ENCODE results near the gene GMNN.
"Not testable (repeated sequence)": the region's sequence is repeated elsewhere in the genome, so short reads cannot be mapped to it uniquely, and the experiment has no call there.

Gene GMNN

GRCh38 chr6:24760210-24760609 is 14.5 kb upstream of the GMNN start:
- DNase-seq, result no peak

- no peak for DNase-seq
Observed at GRCh38 chr6:24761193-24761835, 13.4 kb upstream of the GMNN start.

GRCh38 chr6:24761851-24762250 is 12.9 kb upstream of the GMNN start:
- no peak for DNase-seq

GRCh38 chr6:24763578-24763977 is 11.2 kb upstream of the GMNN start:
- no peak for DNase-seq

DNA sequence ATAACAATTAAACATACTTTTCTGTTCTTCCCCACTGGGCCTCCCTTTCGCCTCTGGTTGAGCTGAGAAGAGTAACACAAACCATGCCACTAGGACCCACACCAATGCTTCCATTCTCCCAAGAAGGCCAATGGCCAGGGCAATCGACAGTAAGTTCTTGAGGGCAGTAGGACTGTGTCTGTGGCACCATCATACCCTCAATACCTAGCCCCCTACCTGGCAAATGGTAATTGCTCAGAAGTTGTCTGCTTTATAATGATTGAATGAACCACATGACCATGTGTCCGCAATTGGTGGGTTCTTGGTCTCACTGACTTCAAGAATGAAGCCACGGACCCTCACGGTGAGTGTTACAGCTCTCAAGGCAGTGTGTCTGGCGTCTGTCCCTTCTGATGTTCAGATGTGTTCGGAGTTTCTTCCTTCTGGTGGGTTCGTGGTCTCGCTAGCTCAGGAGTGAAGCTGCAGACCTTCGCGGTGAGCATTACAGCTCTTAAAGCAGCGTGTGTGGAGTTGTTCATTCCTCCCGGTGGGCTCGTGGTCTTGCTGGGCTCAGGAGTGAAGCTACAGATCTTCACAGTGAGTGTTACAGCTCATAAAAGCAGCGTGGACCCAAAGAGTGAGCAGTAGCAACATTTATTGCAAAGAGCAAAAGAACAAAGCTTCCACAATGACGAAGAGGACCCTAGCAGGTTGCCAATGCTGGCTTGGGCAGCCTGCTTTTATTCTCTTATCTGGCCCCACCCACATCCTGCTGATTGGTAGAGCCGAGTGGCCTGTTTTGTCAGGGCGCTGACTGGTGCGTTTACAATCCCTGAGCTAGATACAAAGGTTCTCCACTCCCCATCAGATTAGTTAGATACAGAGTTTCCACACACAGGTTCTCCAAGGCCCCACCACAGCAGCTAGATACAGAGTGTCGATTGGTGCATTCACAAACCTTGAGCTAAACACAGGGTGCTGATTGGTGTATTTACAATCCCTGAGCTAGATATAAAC is 9.6 kb upstream of the GMNN start:
- DNase-seq, result not testable (repeated sequence)

DNA sequence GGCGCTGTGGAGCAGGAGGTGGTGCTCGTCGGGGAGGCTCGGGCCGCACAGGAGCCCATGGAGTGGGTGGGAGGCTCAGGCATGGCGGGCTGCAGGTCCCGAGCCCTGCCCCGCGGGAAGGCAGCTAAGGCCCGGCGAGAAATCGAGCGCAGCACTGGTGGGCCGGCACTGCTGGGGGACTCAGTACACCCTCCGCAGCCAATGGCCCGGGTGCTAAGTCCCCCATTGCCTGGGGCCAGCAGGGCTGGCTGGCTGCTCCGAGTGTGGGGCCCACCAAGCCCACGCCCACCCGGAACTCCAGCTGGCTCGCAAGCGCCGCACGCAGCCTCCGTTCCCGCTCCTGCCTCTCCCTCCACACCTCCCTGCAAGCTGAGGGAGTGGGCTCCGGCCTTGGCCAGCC is 8.8 kb upstream of the GMNN start:
- DNase-seq, result not testable (repeated sequence)

DNA sequence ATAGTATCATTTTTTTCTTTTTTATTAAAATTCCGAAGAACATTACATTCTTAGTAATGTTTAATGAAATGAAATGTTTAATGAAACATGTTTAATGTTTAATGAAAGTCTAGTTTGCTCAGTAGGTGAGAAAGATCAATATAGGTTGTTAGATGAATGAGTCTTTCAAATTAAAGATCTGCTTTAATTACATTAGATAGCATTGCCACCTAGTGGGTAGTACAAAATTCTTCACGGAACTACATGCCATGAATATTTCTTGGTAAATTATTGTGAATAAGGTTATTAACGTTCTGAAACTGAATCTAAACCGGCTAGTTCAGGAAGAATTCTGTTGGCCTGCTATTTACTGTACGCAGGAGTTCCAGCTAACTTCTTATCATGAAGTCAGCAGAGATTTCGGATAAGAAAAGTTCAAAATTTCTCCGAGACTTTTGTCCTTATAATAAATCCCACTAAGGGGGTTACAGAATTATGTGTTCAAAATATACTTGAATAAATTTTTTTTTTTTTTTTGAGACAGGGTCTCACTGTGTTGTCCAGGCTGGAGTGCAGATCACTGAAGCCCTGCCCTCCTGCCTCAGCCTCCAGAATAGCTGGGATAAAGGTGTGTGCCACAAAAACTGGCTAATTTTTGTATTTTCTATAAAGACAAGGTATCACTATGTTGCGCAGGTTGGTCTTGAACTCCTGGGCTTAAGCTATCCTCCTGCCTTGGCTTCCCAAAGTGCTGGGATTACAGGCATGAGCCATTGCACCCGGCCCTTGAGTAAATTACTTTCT is 7.9 kb upstream of the GMNN start:
- DNase-seq, result no peak

GRCh38 chr6:24768361-24768760 is 6.4 kb upstream of the GMNN start:
- no peak for DNase-seq

- DNase-seq, result no peak
Observed at GRCh38 chr6:24775520-24776058, 852 bp downstream of the GMNN start.

DNA sequence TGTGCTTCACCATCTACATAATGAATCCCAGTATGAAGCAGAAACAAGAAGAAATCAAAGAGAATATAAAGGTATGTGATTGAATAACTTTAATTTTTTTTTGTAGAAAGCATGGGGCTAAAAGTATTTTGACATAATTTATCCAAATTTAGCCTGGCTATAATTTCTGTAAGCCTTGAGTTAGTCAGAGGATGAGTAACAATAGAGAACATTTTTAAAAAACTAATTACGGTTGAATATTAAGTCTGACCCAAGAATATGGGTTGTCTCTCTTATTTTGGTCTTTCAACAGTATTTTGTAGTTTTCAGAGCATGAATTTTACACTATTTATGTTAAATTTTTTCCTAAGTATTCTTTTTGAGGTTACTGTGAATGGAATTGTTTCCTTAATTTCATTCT is 2.5 kb downstream of the GMNN start:
- DNase-seq, result no peak

- no peak for DNase-seq
Observed at GRCh38 chr6:24778121-24778520, 3.4 kb downstream of the GMNN start.

GRCh38 chr6:24778878-24779277 is 4.1 kb downstream of the GMNN start:
- no peak for DNase-seq

GRCh38 chr6:24779416-24780016 is 4.8 kb downstream of the GMNN start:
- DNase-seq, result no peak

DNA sequence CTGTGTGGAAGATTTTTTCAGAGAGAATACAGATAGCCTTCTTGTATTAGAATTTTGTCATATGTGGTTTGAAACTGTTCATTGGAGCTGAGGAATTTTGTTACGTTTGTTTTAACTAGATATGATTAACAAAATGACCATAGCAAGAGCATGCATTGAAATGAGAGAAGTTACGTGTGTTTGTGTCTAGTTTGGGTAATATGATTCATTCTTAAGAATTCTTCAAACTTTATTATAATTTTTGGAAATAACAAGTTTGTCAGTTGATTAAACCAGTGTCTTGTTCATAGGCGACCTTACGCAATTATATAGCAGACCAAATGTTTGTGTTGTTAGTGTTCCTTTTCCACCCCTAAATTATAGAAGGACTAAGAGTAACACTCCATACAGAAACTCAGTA is 5.5 kb downstream of the GMNN start:
- DNase-seq, result no peak

- DNase-seq, result no peak
Observed at GRCh38 chr6:24788031-24788665, 13.4 kb downstream of the GMNN start.

DNA sequence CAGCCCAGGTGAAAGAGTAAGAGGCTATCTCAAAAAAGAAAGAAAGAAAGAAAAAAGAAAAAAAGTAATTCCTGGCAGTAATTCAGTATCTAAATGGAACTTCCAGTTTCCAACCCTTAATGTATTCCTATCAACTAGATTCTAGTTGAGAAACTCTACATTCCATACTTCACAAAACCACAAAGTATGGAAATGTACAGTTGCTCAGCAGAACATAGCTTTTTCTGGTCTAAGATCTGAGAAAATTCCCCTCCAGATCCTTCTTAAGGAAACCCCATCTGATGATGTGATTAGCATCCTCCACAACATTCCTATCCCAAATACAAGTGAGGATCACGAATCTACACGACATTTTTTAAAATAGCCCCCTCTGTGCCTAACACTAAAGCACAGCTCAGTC is 20.4 kb downstream of the GMNN start:
- DNase-seq, result no peak

DNA sequence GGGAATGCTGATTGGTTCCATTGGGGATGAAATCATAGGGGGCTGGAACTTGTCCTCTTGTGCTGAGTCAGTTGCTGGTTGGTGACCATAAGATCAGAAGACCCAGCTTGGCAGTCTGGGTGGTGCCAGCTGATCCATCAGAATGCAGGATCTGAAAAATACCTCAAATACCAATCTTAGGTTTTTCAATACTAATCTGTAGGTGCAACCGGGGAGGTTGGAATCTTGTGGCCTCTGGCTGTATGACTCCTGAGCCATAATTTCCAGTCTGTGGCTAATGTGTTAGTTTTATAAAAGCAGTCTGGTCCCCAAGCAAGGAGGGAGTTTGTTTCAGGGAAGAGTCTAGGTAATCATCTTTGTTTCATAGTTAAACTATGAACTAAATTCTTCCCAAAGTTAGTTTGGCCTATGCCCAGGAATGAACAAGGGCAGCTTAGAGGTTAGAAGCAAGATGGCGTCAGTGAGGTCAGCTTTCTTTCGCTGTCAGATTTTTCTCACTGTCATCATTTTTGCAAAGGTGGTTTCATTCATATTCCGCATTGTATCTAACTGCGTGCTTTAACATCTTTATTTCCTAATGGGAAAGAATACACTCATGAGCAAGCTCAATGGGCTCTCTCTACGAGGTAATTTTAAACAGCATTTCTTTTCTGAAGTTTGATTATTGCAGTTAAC is 22.0 kb downstream of the GMNN start:
- no peak for DNase-seq

GRCh38 chr6:24797596-24798216 is 23.0 kb downstream of the GMNN start:
- DNase-seq, result no peak

- no peak for DNase-seq
Observed at GRCh38 chr6:24798740-24799540, 24.2 kb downstream of the GMNN start, which contains the start of gene ARMH2. Gene ARMH2, minus strand, starts transcription at chr6:24798917. Its CDS starts 60 bp downstream, at chr6:24798857.

- no peak for DNase-seq
Observed at GRCh38 chr6:24799541-24799915, 24.8 kb downstream of the GMNN start.
